Cardiac fibroblast (primary cell): ENCODE measurements around the gene TRAPPC8.

Experiments used
- DNase-seq, 2 donors: peaks; one replicate each; pipeline versions ENCODE4 v3.0.0 to v3.0.0-alpha.2; 2010; ENCODE audit warnings: low read depth in 2 of 2
- H3K4me3 ChIP-seq, 2 donors: replicated peaks in 1 of 2; 1 replicate in 1 of 2; 2 replicates in 1 of 2; pipeline ENCODE4 v1.5.1; 2011; ENCODE audit warnings: low read depth in 2 of 2, low read length in 2 of 2, mild to moderate bottlenecking in 2 of 2, moderate library complexity in 1 of 2
- CTCF ChIP-seq: IDR thresholded peaks from one replicate; pipeline ENCODE4 v1.5.1; 2011; ENCODE audit warnings: low read depth, mild to moderate bottlenecking, low read length, inconsistent platforms

TRAPPC8 gene

GRCh38 chr18:31884020-31884419, 58.9 kb downstream of the TRAPPC8 start:
- no peak for DNase-seq
- no peak for TF ChIP-seq CTCF
- H3K4me3 ChIP-seq: no peak overlapping the region

- DNase-seq: no peak
- H3K4me3 ChIP-seq: no peak overlapping the region
- no peak for TF ChIP-seq CTCF
Observed at GRCh38 chr18:31880186-31880898, 62.6 kb downstream of the TRAPPC8 start.

- no peak for DNase-seq
- no peak overlapping the region for H3K4me3 ChIP-seq
- no peak for TF ChIP-seq CTCF
Observed at GRCh38 chr18:31878358-31878757, 64.6 kb downstream of the TRAPPC8 start.

- H3K4me3 ChIP-seq: no peak overlapping the region
- TF ChIP-seq CTCF: no peak
- no peak for DNase-seq
Observed at GRCh38 chr18:31877900-31878299, 65.0 kb downstream of the TRAPPC8 start.

- no peak for TF ChIP-seq CTCF
- peak in 1 of 2 donors; percentile 38 for DNase-seq
- no peak overlapping the region for H3K4me3 ChIP-seq
Observed at GRCh38 chr18:31876707-31877106, 66.2 kb downstream of the TRAPPC8 start.

- DNase-seq: no peak
- TF ChIP-seq CTCF: no peak
Observed at GRCh38 chr18:31875301-31875700, 67.6 kb downstream of the TRAPPC8 start.

GRCh38 chr18:31863103-31863502, 79.8 kb downstream of the TRAPPC8 start:
- no peak for DNase-seq
- H3K4me3 ChIP-seq: no peak overlapping the region
- TF ChIP-seq CTCF: no peak

More at GRCh38 chr18:31875301-31875700, 67.6 kb downstream of the TRAPPC8 start:
- no peak overlapping the region for H3K4me3 ChIP-seq
